DND-41 (cell line): ENCODE measurements around the gene SMARCC2.

Source experiments
- ATAC-seq: fragments of 200-7000 bp; cut with Tn5 transposase; 3 replicates; pipeline ENCODE4 v1.9.1; 2021; ENCODE audit warnings: low read depth; ENCODE audit not compliant: insufficient read depth
- DNase-seq: peaks from one replicate; pipeline ENCODE4 v3.0.0-alpha.2; 2020
- H2AFZ ChIP-seq: 2 replicates; pipeline ENCODE4 v1.6.0; 2012; ENCODE audit warnings: low read depth, low read length
- H3K27ac ChIP-seq: 2 replicates; pipeline ENCODE4 v1.5.1; 2012; ENCODE audit warnings: low read length, inconsistent platforms
- H3K27me3 ChIP-seq: fragments of 200-600 bp; sonication (generic); 2 replicates; pipeline ENCODE4 v1.6.0; 2012; ENCODE audit warnings: low read length, mild to moderate bottlenecking, inconsistent platforms; ENCODE audit not compliant: insufficient read depth, poor library complexity
- H3K36me3 ChIP-seq: 2 replicates; pipeline ENCODE4 v1.5.1; 2012; ENCODE audit warnings: low read length, inconsistent platforms; ENCODE audit not compliant: insufficient read depth
- H3K4me1 ChIP-seq: 2 replicates; pipeline ENCODE4 v1.5.1; 2012; ENCODE audit warnings: mild to moderate bottlenecking, low read length; ENCODE audit not compliant: insufficient read depth
- H3K4me2 ChIP-seq: 2 replicates; pipeline ENCODE4 v1.6.0; 2012; ENCODE audit warnings: mild to moderate bottlenecking, moderate library complexity, low read length, inconsistent platforms; ENCODE audit not compliant: insufficient read depth
- H3K4me3 ChIP-seq, 2 experiments: fragments of 200-600 bp in 1 of 2; shearing (Covaris generic) in 1 of 2; 2 replicates each; pipeline ENCODE4 v1.5.1; 2012 to 2016; ENCODE audit warnings: inconsistent platforms in 2 of 2, low read length in 2 of 2, mild to moderate bottlenecking in 2 of 2, low read depth in 1 of 2, moderate library complexity in 1 of 2
- H3K79me2 ChIP-seq: 2 replicates; pipeline ENCODE4 v1.6.0; 2012; ENCODE audit warnings: low read length, inconsistent platforms; ENCODE audit not compliant: insufficient read depth
- H3K9ac ChIP-seq: 2 replicates; pipeline ENCODE4 v1.6.0; 2012; ENCODE audit warnings: low read depth, mild to moderate bottlenecking, inconsistent platforms, low read length, moderate library complexity
- H3K9me3 ChIP-seq: 2 replicates; pipeline ENCODE4 v1.5.1; 2012; ENCODE audit warnings: low read length, moderate library complexity, mild to moderate bottlenecking, inconsistent platforms; ENCODE audit not compliant: insufficient read depth, severe bottlenecking
- H4K20me1 ChIP-seq: 2 replicates; pipeline ENCODE4 v1.6.0; 2012; ENCODE audit warnings: low read length; ENCODE audit not compliant: insufficient read depth
- CTCF ChIP-seq: IDR thresholded peaks from 2 replicates; pipeline ENCODE4 v1.5.1; 2012; ENCODE audit warnings: borderline replicate concordance, low read length, moderate library complexity, mild to moderate bottlenecking; ENCODE audit not compliant: poor library complexity, severe bottlenecking; ENCODE audit errors: extremely low read depth
- EZH2 ChIP-seq: IDR thresholded peaks from 3 replicates; pipeline ENCODE4 v1.6.1; 2012; ENCODE audit warnings: borderline replicate concordance, low read depth, mild to moderate bottlenecking, moderate library complexity, low read length, inconsistent platforms; ENCODE audit not compliant: severe bottlenecking

Gene SMARCC2

GRCh38 chr12:56124133-56124532 is 65.2 kb downstream of the SMARCC2 start:
- ATAC-seq, result no peak
- no peak overlapping the region for H3K27ac ChIP-seq
- DNase-seq, result no peak
- no peak overlapping the region for H3K9ac ChIP-seq
- no peaks in the 10 kb centered on the region for H3K27me3 ChIP-seq
- no peaks in the 10 kb centered on the region for H3K9me3 ChIP-seq
- H2AFZ ChIP-seq, result no peak overlapping the region
- no peak overlapping the region for H3K4me3 ChIP-seq
- TF ChIP-seq EZH2 (no peak), CTCF (no peak)
- peaks cover 41% of the 10 kb centered on the region for H3K36me3 ChIP-seq
- peaks cover 53% of the 10 kb centered on the region for H3K79me2 ChIP-seq
- no peaks in the 10 kb centered on the region for H4K20me1 ChIP-seq
- H3K4me2 ChIP-seq, result no peak overlapping the region
- peaks cover 56% of the 10 kb centered on the region for H3K4me1 ChIP-seq

- 0 out of 2 replicates have a peak, but pooled peaks cover 2% of the 10 kb centered on the region for H4K20me1 ChIP-seq
- no peaks in the 10 kb centered on the region for H3K27me3 ChIP-seq
- no peak for DNase-seq
- TF ChIP-seq EZH2, result no peak
- no peak for TF ChIP-seq CTCF
- H3K4me2 ChIP-seq, result no peak overlapping the region
- no peak overlapping the region for H2AFZ ChIP-seq
- peaks cover 56% of the 10 kb centered on the region for H3K4me1 ChIP-seq
- no peak overlapping the region for H3K4me3 ChIP-seq
- no peak overlapping the region for H3K9ac ChIP-seq
- peaks cover 43% of the 10 kb centered on the region for H3K36me3 ChIP-seq
- no peaks in the 10 kb centered on the region for H3K9me3 ChIP-seq
- ATAC-seq, result no peak
- no peak overlapping the region for H3K27ac ChIP-seq
- peaks cover 56% of the 10 kb centered on the region for H3K79me2 ChIP-seq
Observed at GRCh38 chr12:56122637-56123036, 66.6 kb downstream of the SMARCC2 start.

- Histone ChIP-seq H4K20me1 (0 out of 2 replicates have a peak, but pooled peaks cover 2% of the 10 kb centered on the region), H3K36me3 (peaks cover 51% of the 10 kb centered on the region), H3K4me1 (peaks cover 47% of the 10 kb centered on the region), H2AFZ (no peak overlapping the region), H3K4me2 (no peak overlapping the region), H3K27ac (no peak overlapping the region), H3K27me3 (no peaks in the 10 kb centered on the region), H3K4me3 (no peak overlapping the region), H3K9ac (no peak overlapping the region), H3K9me3 (no peaks in the 10 kb centered on the region), H3K79me2 (peaks cover 66% of the 10 kb centered on the region)
- TF ChIP-seq EZH2 (no peak), CTCF (no peak)
- ATAC-seq, result no peak
- no peak for DNase-seq
Observed at GRCh38 chr12:56121204-56121870, 67.9 kb downstream of the SMARCC2 start.
